Muscle of leg (tissue), 11 donors: ENCODE results near the gene ASH1L. TPM values are rescaled to one million over a fixed set of nuclear protein-coding genes. Genes with fewer than 3 reads are reported as not detected.
"Not testable (repeated sequence)": the region's sequence is repeated elsewhere in the genome, so short reads cannot be mapped to it uniquely, and the experiment has no call there.

Source experiments
- DNase-seq: peaks from one replicate; pipeline ENCODE4 v3.0.0; 2013
- H3K27ac ChIP-seq: one replicate; pipeline ENCODE4 v1.5.1; 2013; ENCODE audit warnings: mild to moderate bottlenecking, low read length, control low read depth
- H3K27me3 ChIP-seq: one replicate; pipeline ENCODE4 v1.6.1; 2013; ENCODE audit warnings: low read length; ENCODE audit not compliant: control insufficient read depth, insufficient read depth
- H3K36me3 ChIP-seq: one replicate; pipeline ENCODE4 v1.6.1; 2013; ENCODE audit warnings: low read length; ENCODE audit not compliant: control insufficient read depth, insufficient read depth
- H3K4me1 ChIP-seq: one replicate; pipeline ENCODE4 v1.6.1; 2013; ENCODE audit warnings: low read length; ENCODE audit not compliant: control insufficient read depth, insufficient read depth
- H3K4me3 ChIP-seq: one replicate; pipeline ENCODE4 v1.5.1; 2013; ENCODE audit warnings: low read length, control low read depth
- H3K9me3 ChIP-seq: replicated peaks from 2 replicates; pipeline ENCODE4 v1.6.1; 2013; ENCODE audit warnings: low read depth, low read length; ENCODE audit not compliant: control insufficient read depth
- WGBS: methylation state at CpG from one replicate; pipeline ENCODE4 v1.1.5; 2013; ENCODE audit warnings: missing lambda C conversion rate; ENCODE audit not compliant: insufficient coverage; 5-methylcytosine and 5-hydroxymethylcytosine counted together
- polyA plus RNA-seq, 8 donors: library from polyadenylated mRNA; unstranded; fragments of 120-200 nt; gene quantifications; one replicate each; pipeline versions ENCODE4 v1.2.1 to v1.2.3, GENCODE V29; 2013; ENCODE audit warnings: inconsistent platforms in 1 of 8, low replicate concordance in 1 of 8; ENCODE audit not compliant: insufficient read length in 8 of 8, insufficient read depth in 1 of 8
- total RNA-seq: library from RNA; stranded (reverse); fragments of 120-200 nt; gene quantifications from one replicate; pipeline ENCODE4 v1.2.4, GENCODE V29; 2013

Gene ASH1L
- total and polyA plus RNA-seq, 9 donors, result 18.4 to 31.5 (median 25.1) TPM

DNA sequence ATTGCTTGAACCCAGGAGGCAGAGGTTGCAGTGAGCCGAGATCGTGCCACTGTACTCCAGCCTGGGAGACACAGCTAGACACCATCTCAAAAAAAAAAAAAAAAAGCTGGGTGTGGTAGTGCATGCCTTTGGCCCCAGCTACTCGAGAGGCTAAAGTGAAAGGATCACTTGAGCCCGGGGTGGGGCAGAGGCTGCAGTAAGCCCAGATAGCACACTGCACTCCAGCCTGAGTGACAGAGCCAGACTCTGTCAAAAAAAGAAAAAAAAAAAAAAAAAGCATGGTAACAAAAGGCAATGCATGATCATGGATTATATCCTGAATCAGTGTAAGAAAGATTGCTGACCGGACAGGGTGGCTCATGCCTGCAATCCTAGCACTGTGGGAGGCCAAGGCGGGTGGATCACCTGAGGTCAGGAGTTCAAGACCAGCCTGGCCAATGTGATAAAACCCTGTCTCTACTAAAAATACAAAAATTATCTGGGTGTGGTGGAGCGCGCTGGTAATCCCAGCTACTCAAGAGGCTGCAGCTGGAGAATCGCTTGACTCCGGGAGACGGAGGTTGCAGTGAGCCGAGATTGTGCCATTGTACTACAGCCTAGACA is 165.6 kb downstream of the ASH1L start:
- WGBS, result 70% methylated on average over 2 of the region's 12 CpGs
- Histone ChIP-seq H3K27me3 (no peaks in the 10 kb centered on the region), H3K27ac (no peak overlapping the region), H3K36me3 (peaks cover 25% of the 10 kb centered on the region), H3K4me1 (no peaks in the 10 kb centered on the region), H3K4me3 (no peak overlapping the region), H3K9me3 (peaks cover 2% of the 10 kb centered on the region)
- no peak for DNase-seq

DNA sequence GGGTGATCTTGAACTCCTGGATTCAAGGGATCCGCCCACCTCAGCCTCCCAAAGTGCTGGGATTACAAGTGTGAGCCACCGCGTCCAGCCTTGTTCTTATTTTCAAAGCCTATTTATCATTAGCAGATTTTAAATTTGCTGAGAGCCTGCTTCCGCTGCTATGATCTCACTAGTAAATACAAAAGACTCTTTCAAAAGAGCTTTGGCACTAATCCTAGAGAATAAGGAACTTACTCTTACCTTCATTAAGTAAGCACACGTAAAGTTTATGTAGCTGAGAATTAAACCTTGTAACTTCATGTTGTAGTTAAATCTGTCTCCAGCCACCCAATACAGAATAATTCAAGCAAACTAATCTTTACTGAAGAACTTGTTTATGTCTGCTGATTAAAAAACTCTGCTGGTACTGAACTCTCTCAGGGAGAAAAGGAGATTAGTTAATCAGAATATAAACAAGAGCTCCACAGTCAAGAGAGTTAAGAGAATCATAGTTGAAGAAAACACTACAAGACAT is 169.6 kb downstream of the ASH1L start:
- H3K27ac ChIP-seq, result no peak overlapping the region
- no peaks in the 10 kb centered on the region for H3K27me3 ChIP-seq
- H3K36me3 ChIP-seq, result peaks cover 42% of the 10 kb centered on the region
- no peak for DNase-seq
- 96% methylated on average over 3 of the region's 5 CpGs for WGBS
- H3K9me3 ChIP-seq, result peaks cover 11% of the 10 kb centered on the region
- no peak overlapping the region for H3K4me3 ChIP-seq
- H3K4me1 ChIP-seq, result no peaks in the 10 kb centered on the region

DNA sequence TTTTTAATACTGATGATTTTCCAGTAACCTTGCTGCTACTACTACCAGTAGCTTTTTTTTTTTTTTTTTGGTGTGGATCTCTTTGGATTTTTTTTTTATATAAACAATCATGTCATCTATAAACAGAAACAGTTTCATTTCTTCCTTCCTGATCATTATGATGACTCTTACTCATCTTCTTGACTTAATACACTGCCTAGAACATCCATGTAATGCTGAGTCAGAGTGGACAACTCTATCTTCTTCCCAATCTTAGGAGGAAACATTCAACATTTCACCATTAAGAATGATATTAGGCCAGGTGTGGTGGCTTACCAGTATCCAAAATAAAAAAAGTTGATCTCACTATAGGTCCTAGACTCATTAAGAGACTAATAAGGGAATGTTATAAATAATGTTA is 172.8 kb downstream of the ASH1L start:
- Histone ChIP-seq H3K4me1 (no peaks in the 10 kb centered on the region), H3K36me3 (peaks cover 42% of the 10 kb centered on the region), H3K27me3 (no peaks in the 10 kb centered on the region), H3K27ac (no peak overlapping the region), H3K9me3 (peaks cover 13% of the 10 kb centered on the region), H3K4me3 (no peak overlapping the region)
- DNase-seq, result no peak

DNA sequence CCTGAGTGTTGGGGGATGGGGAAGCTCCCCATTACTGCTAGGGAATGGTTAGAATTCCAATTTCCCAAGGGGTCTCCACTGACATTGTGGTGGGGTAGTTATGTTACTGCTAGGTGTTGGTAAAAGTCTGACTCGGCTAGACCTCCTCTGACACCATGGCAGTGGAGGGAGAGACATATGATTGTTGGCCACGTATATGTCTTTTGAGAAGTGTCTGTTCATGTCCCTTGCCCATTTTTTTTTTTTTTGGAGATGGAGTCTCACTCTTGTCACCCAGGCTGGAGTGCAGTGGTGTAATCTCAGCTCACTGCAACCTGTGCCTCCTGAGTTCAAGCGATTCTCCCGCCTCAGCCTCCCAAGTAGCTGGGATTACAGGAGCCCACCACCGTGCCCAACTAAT is 176.8 kb downstream of the ASH1L start:
- not testable (repeated sequence) for H3K27me3 ChIP-seq, H3K4me1 ChIP-seq, H3K4me3 ChIP-seq, DNase-seq, H3K27ac ChIP-seq, H3K9me3 ChIP-seq
- H3K36me3 ChIP-seq, result peaks cover 25% of the 10 kb centered on the region
- 95% methylated on average over 3 of the region's 5 CpGs for WGBS

DNA sequence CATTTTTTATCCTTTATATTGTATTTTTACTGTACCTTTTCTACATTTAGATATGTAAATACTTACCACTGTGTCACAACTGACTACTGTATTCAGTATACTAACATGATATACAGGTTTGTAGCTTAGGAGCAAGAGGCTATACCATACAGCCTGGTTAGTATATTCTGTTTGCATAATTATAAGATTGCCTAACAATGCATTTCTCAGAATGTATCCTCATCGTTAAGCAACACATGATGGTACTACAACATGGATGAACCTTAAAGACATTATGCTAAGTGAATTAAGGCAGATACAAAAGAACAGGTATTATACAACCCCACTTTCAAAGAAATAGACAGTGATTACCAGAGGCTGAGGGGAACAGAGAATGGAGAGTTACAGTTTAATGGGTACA is 179.2 kb downstream of the ASH1L start:
- H3K36me3 ChIP-seq, result peaks cover 18% of the 10 kb centered on the region
- H3K27me3 ChIP-seq, result no peaks in the 10 kb centered on the region
- WGBS, result no CpG with 5 or more reads among the region's 1 CpG
- H3K4me3 ChIP-seq, result no peak overlapping the region
- no peak overlapping the region for H3K27ac ChIP-seq
- no peak for DNase-seq
- H3K9me3 ChIP-seq, result peaks cover 2% of the 10 kb centered on the region
- no peaks in the 10 kb centered on the region for H3K4me1 ChIP-seq

DNA sequence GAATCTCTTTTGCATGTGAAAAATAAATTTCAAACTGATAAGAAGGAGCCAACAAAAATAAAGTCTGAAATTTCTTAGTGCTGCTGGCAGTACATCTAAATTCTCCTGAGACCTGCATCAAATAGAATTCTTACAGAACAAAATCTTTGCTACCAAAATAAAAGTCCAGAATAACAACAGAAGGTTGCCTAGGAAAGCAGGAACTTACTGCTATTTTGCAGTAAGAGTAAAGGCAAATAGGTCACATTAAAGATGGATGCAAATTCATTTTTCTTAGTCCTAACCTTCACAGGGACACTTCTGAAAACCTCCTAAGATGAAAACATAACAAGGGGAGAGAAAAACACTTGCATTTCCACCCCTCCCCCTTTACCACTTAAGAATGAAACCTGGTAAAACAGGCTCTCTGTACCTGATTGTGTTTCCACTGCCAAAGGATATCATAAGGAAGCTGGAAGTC is 182.9 kb downstream of the ASH1L start:
- H3K27ac ChIP-seq, result peak overlapping the region; percentile 56
- no peaks in the 10 kb centered on the region for H3K4me1 ChIP-seq
- peak; percentile 94 for DNase-seq
- H3K4me3 ChIP-seq, result no peak overlapping the region
- H3K36me3 ChIP-seq, result peaks cover 22% of the 10 kb centered on the region
- H3K9me3 ChIP-seq, result no peaks in the 10 kb centered on the region
- no peaks in the 10 kb centered on the region for H3K27me3 ChIP-seq

DNA sequence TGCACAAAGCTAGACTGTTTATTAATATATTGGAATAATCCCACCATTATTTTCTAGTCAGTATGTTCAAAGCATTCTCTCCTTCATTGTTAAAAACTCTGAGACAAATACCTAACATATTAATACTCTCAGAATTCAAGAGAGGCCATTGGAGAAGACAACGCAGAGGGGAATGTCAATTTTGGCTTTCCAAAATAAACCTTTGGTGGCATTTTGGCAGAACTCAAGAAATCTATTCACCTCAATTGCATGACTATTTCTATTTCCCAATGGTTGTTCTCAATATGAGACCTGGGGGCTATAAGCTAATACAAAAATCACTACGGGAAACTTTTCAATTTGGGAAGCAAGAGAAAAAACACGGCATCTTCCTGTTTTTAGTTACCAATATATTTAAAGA is 183.4 kb downstream of the ASH1L start:
- DNase-seq, result no peak
- H3K4me1 ChIP-seq, result no peaks in the 10 kb centered on the region
- peak overlapping the region; percentile 25 for H3K27ac ChIP-seq
- WGBS, result no CpG with 5 or more reads among the region's 3 CpGs
- H3K9me3 ChIP-seq, result no peaks in the 10 kb centered on the region
- H3K4me3 ChIP-seq, result no peak overlapping the region
- no peaks in the 10 kb centered on the region for H3K27me3 ChIP-seq
- H3K36me3 ChIP-seq, result peaks cover 22% of the 10 kb centered on the region

DNA sequence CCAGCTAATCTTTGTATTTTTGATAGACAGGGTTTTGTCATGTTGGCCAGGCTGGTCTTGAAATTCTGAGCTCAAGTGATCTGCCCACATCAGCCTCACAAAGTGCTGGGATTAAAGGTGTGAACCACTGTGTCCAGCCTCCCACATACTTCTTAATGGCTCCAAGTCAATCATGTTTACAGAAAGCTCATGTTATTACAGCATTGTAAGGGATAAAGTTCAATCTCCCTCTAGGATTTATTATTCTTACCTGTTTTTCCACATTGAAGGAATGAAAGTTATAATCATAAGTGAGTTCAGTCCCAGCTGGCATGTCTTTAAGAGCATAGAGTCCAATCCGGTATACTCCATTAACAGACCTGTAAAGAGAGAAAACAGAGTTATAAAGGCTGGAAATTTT is 202.6 kb downstream of the ASH1L start:
- H3K36me3 ChIP-seq, result peaks cover 47% of the 10 kb centered on the region
- H3K27ac ChIP-seq, result no peak overlapping the region
- H3K4me3 ChIP-seq, result no peak overlapping the region
- DNase-seq, result no peak
- no peaks in the 10 kb centered on the region for H3K27me3 ChIP-seq
- H3K4me1 ChIP-seq, result no peaks in the 10 kb centered on the region
- no CpG with 5 or more reads among the region's 1 CpG for WGBS
- no peaks in the 10 kb centered on the region for H3K9me3 ChIP-seq

DNA sequence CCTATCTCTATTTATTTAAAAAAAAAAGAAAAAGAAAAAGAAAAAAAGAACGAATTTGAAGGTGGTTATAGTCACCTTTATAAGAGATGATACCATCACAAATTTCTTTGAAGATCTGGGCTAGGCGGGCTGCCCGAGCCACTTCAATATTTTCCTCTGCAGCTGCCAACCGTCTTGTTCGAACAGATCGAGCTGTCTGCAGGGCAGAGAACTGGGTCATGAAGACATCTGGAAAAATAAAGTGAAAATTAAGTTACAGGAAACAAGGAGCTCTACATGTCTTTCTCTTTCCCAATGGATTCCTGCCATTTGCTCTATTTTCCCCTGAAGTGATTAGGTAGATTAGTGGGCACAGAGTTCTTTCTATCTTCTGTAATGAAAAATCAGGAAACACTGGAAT is 210.0 kb downstream of the ASH1L start:
- Histone ChIP-seq H3K4me1 (no peaks in the 10 kb centered on the region), H3K27ac (no peak overlapping the region), H3K9me3 (no peaks in the 10 kb centered on the region), H3K36me3 (peaks cover 50% of the 10 kb centered on the region), H3K4me3 (no peak overlapping the region), H3K27me3 (no peaks in the 10 kb centered on the region)
- DNase-seq, result peak; percentile 72
- no CpG with 5 or more reads among the region's 6 CpGs for WGBS

DNA sequence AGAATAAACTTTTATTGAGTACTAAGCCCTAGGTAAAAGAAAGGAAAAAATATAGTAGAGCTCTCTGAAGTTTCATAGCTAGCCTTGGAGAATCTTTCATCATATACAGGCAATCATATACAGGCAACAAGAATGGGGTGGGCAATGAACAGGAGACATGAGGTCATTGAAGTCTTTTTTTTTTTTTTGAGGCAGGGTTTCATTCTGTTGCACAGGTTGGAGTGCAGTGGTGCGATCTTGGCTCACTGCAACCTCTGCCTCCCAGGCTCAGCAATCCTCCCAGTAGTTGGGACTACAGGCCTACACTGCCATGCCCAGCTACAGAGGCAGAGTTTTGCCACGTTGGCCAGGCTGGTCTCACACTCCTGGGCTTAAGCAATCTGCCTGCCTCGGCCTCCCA is 219.8 kb downstream of the ASH1L start:
- no peak overlapping the region for H3K4me3 ChIP-seq
- no peaks in the 10 kb centered on the region for H3K4me1 ChIP-seq
- peaks cover 63% of the 10 kb centered on the region for H3K36me3 ChIP-seq
- no peaks in the 10 kb centered on the region for H3K9me3 ChIP-seq
- 86% methylated on average over 2 of the region's 3 CpGs for WGBS
- no peaks in the 10 kb centered on the region for H3K27me3 ChIP-seq
- no peak for DNase-seq
- no peak overlapping the region for H3K27ac ChIP-seq
